Head of caudate nucleus (tissue), 42 donors: ENCODE measurements around the gene CDK3.
A peak's percentile ranks its signal among the peaks of the same experiment; 100 is the strongest.

ENCODE experiments used
- DNase-seq, 42 donors: peaks; one replicate each; pipeline versions ENCODE4 v3.0.0 to v3.0.0-alpha.2; 2020 to 2021; ENCODE audit warnings: mixed read lengths in 7 of 42
- intact Hi-C: fragments of 100-400 bp; cut with DNase I; formaldehyde crosslinking; loops from one replicate; pipeline ENCODE4 v1.15.0; 2022

CDK3 gene

DNA sequence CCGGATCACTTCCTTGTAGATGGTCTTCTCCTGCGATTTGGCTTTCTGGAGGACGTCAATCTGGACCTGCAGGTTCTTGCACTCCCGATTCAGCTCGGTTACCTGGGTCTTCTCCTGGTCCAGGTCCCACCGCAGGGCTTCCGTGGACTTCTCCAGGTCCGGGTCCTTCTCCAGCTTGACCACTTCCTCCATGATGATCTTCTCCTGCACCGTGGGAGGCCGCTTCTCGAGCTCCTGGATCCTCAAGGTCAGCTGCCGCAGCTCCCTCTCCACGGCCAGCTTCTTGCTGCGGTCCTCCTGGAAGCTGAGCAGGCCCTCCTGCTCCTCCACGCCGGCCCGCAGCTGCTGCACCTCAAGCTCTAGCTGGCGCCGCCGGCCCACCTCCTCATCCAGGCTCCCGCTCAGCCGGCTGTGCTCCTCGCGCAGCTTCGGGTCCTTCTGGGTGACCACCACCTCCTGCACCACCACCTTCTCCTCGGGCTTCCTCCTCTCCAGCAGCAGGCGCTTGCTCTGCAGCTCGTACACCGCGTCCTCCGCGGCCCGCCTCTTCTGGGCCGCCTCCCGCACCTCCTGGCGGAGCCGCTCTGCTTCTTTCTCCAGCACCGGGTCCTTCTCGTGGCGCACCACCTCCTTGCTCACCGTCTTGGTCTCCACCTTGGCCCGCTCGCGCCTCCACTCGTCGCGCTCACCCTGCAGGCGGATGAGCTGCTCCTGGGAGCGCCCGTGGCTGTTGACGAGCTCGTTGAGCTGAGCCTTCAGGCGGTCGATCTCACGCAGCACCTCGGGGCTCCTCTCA lies 8.2 kb downstream of the CDK3 start:
- no peak for DNase-seq
- intact Hi-C loops: no loop called here

DNA sequence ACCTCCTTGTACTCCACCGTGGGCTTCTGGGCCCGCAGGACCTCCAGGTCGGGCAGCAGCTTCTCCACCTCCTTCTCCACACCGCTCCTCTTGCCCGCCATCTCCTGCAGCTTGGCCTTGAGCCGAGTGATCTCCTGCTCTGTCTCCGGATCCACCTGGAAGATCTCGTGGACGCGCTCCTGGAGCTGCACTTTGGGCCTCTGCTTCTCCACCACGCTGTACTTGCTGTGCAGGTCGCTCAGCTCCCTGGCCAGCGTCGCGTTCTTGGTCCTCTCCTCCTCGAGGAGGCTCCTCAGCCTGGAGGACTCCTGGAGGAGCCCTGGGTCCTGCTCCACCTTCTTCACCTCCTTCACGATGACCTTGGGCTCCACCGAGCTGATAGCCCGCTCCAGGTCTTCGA lies 8.8 kb downstream of the CDK3 start:
- DNase-seq: no peak
- intact Hi-C loops: no loop called here

DNA sequence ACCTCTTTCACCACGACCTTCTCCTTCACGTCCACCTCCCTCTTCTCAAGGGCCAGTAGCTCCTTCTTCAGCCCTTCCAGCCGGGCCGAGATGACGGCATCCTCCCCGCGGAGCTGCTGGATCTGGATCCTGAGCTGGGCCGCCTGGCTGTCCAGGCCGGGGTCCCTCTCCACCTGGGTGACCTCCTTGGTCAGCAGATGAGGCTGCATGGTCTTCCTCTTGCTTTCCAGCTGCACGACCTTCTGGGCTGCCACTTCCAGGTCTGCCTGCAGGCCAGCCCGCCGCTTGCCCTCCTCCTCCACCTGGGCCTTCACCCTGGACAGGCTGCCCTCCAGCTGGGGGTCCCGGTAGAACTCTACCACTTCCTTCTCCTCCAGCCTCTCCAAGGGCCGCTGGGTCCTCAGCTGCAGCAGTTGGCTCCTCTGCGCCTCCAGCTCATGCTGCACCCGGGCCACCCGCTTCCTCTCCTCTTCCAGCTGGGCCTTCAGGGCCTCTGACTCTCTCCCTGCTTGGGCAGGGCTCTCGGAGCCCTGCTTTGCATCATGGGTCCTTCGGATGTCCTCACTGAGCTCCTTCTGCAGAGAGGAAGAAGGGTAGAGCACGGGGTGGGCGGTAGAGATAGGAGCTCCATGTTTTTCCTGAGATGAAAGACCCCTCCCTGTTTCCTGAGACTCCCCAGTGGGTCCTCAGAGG lies 9.5 kb downstream of the CDK3 start:
- DNase-seq: no peak
- intact Hi-C loops: loop anchor here (10.0 kb wide), 1 partner anchor 285 kb away; no protein-coding TSS in a partner anchor

DNA sequence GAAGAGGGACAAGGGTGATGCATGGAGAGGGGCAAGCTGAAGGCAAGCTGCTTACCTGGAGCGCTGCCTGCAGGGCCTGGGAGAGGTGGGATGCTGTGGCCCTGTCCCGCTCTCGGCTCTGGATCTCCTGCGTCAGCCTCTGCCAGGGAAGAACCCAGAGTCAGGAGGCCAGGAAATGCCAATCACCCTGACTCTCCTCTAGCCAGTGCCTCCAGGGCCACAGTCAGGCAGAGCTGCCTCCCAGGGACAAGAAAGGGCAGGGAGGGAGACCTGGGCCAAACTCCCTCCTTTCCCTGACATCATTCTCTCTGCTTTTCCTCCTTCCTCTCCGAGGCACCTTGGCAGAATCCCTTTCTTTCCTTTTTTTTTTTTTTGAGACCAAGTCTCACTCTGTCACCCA lies 11.3 kb downstream of the CDK3 start:
- DNase-seq: no peak
- intact Hi-C loops: loop anchor here (10.0 kb wide), 1 partner anchor 283 kb away; no protein-coding TSS in a partner anchor

DNA sequence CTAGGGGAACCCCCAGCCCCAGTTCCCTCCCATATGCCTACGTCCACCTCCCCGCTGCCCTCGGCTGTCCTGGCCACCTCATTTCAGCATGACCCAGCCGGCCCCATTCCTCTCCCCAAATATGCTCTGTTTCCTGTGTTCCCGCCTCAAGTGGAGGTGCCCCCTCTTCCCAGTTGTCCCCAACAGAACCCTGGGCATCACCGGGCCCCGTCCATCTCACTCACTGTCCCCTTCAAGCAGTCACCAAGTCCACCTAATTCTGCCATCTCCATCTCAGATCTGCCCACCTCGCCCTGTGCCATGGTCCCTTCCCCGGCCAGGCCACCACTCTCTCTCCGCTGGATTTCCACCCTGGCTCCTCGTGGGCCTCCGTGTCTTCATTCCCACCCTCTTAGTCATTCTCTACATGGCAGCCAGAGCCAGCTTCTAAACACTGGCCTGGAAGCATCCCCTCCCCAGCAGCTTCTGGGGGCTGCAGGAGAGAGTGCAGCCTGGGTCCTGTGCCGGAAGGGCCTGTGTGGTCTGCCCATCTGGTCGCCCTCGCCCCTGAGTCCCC lies 12.8 kb downstream of the CDK3 start:
- intact Hi-C loops: loop anchor here (10.0 kb wide), 1 partner anchor 281 kb away; no protein-coding TSS in a partner anchor

DNA sequence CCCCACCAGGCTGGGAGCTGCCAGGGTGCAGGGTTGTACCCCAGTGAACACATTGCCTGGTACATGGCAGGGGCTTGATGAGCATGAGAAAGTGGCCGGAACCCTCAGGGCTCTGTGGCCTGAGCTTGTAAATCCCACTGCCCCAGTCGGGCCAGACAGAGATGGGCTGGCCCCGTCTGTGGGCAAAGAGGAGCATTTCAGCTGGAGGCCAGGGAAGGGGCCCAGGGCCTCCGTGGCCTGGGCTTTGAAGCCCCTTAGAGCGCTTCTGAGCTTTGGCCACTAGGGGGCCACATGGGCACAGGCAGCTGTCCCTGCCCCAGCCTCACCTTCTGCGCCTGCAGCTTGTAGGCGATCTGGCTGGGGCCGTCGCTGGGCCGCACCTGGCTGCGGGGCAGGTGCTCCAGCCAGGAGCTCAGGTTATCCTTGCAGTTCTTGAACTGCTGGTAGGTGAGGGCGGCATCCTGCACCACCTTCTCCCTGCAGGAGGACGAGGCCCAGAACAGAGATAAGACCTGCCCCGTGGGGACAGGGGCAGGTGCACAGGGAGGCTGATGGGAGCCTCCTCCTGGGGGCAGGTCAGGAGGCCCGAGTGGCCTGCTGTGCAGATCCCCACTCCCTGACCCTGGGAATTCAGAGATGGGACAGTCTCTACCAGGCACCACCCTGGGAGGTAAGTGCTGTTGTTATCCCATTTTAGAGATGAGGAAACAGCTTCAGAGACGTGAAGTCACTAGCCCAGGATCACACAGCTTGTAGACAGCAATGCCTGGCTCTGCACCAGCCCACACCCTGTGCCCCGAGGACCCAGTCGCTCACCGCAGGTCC lies 13.7 kb downstream of the CDK3 start:
- intact Hi-C loops: loop anchor here (10.0 kb wide), 1 partner anchor 280 kb away; no protein-coding TSS in a partner anchor
- DNase-seq: peak; percentile 26 to 85 (median 68)

More for the DNA sequence above, 12.8 kb downstream of the CDK3 start:
- DNase-seq: no peak

DNA sequence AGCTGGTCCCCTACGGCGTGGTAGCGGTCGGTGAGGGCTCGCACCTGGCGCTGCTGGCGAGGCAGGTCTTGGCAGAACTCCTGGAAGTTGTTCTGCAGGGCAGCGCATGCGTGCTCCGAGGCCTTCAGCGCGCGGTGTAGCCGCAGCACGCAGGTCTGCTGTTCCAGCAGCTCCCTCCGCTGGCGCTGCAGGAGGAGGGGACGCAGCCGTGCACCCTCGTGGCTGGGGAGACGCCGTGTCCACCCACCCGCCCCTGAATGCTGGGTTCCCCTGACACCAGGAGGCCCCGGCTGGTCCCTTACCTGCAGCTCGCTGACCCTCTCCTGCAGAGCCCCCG lies 14.2 kb downstream of the CDK3 start:
- DNase-seq: no peak
- intact Hi-C loops: loop anchor here (10.0 kb wide), 1 partner anchor 280 kb away; no protein-coding TSS in a partner anchor

DNA sequence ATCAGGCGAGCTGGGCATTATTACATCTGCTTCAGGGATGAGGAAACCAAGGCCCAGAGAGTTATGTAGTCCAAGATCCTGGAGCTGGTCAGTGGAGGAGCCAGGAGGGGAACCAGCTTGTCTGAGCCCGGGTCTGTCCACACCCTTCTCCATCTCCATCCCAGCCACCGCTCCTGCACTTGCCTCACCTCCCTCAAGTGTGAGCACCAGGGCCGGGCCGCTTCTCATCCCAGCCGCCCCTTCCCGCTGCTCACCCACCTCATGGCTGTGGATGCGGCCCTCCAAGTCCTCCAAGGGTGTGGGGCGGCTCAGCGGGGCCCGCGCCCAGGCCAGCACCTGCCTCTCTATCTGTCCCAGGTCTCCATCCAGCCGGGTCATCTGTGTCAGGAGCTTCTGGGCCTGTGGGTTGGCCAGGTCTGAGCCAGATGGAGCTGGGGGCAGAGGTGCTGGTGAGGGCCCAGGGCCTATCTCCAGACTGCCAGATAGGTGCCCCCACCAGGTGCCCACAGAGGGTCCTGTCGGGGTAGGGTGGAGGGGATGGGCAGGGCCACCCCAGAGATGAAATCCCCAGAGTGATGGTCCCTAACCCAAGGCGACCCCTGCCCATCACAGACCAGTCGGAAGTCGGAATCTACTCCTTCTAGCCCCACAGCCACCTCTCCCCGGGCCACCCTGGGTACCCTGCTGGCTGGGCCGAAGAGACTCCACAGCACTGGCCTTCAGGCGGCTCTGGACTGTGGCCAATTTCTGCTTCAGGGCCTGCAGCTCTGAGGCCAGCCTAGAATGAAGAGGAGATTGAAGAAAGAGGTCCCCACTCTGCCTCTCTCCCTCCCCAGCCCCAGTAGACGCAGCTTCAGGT lies 17.1 kb downstream of the CDK3 start:
- DNase-seq: no peak
- intact Hi-C loops: loop anchor here (10.0 kb wide), 1 partner anchor 277 kb away; no protein-coding TSS in a partner anchor

DNA sequence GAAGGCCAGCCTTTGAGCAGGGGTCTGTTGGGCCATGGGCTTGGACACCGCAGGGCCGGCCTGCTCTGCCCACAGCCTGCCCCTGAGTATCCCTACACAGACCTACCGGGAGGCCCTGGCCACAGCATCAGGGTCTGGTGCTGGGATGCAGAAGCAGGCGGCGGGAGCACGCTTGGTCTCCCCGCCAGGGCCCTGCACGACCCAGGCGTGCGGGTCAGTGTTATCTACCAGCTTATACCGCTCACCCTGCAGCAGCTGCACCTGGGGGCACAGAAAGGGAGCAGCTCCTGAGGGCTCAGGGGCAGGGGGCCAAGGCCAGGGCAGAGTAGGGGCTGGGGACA lies 17.7 kb downstream of the CDK3 start:
- DNase-seq: no peak
- intact Hi-C loops: loop anchor here (10.0 kb wide), 1 partner anchor 276 kb away; no protein-coding TSS in a partner anchor

DNA sequence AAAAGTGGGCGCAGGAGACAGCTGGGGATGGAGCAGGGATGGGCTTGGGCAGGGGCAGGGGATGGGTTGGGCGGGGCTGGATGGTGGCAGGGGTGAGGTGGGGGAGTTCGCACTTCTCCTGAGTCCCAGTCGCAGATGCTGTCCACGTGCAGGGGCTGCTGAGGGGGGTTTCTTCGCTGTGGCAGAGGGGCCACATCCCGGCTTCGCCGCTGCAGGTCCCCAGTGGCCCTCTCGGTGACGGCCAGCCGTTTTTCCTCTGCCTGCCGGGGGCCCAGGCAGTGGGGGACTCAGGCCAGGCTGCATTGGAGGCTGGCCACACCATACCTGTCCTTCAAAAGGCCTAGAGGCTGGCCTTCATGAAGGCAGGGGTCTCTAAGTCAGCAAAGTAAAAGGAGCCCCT lies 18.1 kb downstream of the CDK3 start:
- intact Hi-C loops: loop anchor here (10.0 kb wide), 1 partner anchor 276 kb away; no protein-coding TSS in a partner anchor
- DNase-seq: no peak

DNA sequence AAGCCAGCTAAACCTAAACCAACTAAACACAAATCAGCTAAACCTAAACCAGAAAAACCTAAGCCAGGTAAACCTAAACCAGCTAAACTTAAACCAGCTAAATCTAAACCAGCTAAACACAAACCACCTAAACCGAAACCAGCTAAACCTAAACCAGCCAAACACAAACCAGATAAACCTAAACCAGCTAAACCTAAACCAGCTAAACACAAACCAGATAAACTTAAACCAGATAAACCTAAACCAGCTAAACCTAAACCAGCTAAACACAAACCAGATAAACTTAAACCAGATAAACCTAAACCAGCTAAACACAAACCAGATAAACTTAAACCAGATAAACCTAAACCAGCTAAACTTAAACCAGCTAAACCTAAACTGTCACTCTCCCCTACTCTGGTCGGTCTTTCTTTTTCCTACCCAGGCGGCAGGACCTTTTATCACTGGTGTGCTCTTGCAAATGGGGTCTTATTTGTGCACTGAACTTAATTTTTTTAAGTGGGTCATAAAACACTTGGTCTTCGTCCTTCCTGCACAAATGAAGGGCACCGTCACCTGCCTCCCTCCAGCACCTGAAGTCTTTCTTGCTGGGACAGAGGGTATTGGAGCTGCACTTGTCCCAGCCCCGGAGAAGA lies 19.3 kb downstream of the CDK3 start:
- DNase-seq: no peak
- intact Hi-C loops: loop anchor here (10.0 kb wide), 1 partner anchor 275 kb away; no protein-coding TSS in a partner anchor

DNA sequence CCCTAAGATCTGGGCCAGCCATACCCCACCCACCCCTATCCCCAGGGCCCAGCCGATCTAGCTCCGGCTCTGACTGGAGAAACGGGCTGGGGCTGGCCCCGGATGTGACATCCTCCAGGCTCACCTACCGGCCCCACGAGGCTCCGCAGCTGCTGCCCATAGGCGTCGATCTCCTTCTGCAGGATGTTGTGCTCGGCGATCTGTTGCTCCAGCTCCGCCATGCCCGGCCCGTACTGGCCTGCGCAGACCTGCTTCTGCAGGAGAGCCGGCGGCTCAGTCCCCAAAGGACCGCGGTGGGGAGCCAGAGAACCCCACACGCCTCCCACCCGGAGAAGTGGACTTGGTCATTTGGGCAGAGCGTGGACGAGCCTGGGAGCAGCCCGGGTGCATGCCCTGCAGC lies 21.6 kb downstream of the CDK3 start:
- intact Hi-C loops: no loop called here
- no peak for DNase-seq

DNA sequence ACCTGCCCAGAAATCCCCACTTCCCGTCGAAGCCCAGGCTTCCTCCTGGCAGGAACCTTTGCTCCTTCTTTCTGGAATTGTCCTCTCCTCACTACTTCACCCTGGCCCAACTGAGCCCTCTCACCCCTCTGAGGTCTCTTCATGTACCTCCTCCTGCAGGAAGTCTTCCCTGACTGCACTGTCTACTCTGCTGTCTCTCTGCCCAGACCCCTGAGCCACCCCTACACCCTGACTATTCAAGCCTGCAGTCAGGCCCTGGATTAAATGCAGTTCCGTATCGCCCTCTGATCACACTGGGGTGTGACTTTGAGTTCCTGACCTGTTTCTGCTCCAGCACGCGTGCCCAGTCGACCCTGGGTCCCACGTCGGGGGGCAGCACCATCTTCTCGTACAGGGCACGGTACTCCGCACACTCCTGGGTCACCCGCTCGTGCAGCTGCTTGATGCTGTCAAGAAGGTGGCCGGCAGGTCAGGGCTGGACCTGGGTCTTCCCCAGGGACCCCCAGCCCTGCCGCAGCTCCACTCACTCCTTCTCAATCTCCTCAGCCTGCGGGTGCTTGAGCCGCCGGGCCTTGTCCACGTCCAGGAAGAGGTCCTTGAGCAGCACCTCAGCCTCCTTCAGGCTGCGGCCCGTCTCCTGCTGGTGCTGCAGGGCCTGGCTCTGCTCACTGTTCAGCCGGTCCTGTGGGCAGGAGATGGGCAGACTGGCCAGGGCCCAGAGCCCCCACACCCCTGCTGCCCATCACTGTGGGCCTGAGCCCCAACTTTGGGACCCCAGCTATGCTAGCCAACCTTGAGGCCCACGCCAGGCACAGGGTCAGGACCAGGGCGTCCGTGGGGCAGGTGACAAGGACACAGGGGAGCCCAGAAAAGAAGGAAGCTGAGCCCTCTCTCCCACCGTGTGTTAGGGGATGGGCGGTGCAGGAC lies 22.6 kb downstream of the CDK3 start:
- DNase-seq: no peak
- intact Hi-C loops: no loop called here

DNA sequence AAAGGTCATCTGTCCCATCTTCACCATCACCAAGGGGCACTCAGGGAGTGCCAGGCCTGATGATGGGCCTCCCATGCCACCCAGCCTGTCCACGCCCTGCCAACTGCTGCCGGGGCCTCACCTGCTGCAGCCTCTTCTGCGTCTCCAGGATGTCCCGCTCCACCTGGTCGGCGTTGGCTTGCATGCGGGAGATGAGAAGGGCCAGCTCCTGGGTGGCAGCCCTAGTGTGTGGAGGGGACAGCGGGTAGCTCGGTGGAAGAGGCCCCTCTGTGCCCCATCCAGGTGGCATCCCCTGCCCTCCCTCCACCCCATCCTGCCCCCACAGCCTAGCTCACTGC lies 23.2 kb downstream of the CDK3 start:
- intact Hi-C loops: no loop called here
- DNase-seq: no peak

DNA sequence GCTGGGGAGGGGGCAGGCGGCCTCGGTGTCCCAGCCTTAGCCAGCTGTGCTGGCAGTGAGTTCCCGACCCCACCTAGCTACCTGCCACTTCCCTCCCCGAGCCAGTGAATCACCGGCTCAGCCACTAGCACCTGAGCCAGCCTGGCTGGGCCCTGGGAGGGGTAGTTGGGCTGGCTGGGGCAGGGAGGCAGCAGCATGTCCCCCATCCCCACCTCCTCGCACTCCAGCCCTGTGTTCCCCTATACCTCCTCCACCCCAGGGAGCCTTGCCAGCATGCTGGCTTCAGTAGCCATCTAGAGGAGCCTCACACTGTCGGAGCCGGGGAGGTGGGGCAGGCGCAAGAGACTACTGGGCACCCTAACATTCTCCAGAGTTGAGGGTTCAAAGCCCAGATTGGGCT lies 23.7 kb downstream of the CDK3 start:
- DNase-seq: no peak
- intact Hi-C loops: no loop called here

DNA sequence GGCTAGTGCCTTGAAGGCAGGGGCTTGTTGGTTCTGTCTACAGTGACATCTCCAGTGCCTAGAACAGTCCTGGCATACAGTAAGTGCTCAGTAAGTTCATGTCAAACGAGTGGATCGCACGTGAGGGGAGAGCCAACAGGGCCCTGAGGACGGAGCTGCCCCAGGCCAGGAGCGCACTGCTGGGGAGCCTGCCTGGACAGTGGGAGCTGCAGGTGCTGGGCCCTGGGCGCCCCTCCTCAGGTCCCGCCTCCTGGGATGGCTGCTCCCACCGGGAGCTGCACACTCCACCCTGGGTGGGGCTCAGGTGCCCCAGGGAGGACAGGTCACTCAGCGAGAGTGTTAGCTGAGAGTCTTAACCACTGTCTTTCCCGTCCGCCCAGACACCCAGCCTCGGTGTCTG lies 24.6 kb downstream of the CDK3 start:
- no peak for DNase-seq
- intact Hi-C loops: no loop called here

DNA sequence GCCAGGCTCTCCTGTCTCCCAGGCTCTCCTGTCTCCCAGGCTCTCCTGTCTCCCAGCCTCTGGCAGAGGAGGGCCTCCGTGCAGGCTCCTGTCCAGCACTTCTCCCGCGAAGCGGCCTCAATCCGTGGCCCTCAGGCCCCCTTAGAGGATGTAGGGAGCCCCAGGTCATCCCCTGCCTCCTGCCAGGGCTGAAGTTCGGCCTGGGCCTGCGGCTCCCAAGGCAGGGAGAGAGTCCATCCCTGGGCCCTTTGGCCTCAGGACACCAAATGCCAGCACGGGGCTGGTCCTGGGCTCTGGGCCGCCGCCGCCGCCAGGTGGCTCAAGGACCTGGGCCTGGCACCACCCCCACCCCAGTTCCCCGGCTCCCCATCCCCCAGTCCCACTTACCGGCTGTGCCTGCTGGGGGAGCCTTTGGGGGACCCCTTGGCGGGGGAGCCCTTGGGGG lies 26.1 kb downstream of the CDK3 start:
- intact Hi-C loops: no loop called here
- DNase-seq: no peak
